SU-DHL-6 (cell line): ENCODE data around the gene SPINDOC.

ENCODE experiments used
- H2AFZ ChIP-seq: fragments of 200-600 bp; sonication (generic); 2 replicates; pipeline ENCODE4 v1.6.1; 2014; ENCODE audit warnings: low read depth, mild to moderate bottlenecking, moderate library complexity, mixed read lengths, antibody characterized with exemption, low read length; ENCODE audit not compliant: severe bottlenecking
- H3F3A ChIP-seq: fragments of 200-600 bp; shearing (Covaris generic); 2 replicates; pipeline ENCODE4 v1.6.0; 2016; ENCODE audit warnings: antibody characterized with exemption, mild to moderate bottlenecking; ENCODE audit not compliant: insufficient read depth
- H3K27ac ChIP-seq: fragments of 200-600 bp; sonication (generic); 2 replicates; pipeline ENCODE4 v1.5.1; 2016; ENCODE audit warnings: low read depth, mild to moderate bottlenecking, low read length, moderate library complexity, mixed read lengths
- H3K27me3 ChIP-seq: fragments of 200-600 bp; sonication (generic), shearing (Covaris generic); 2 replicates; pipeline ENCODE4 v1.6.0; 2014; ENCODE audit warnings: mild to moderate bottlenecking, low read length
- H3K36me3 ChIP-seq: fragments of 200-600 bp; sonication (generic); 2 replicates; pipeline ENCODE4 v1.6.1; 2014; ENCODE audit warnings: mild to moderate bottlenecking, low read length, mixed read lengths
- H3K4me2 ChIP-seq: fragments of 300-600, 200-600 bp; shearing (Covaris generic), sonication (generic); 2 replicates; pipeline ENCODE4 v1.6.0; 2014; ENCODE audit warnings: low read length, low read depth, mild to moderate bottlenecking; ENCODE audit not compliant: poor library complexity, severe bottlenecking
- H3K4me3 ChIP-seq: fragments of 200-600 bp; sonication (generic); 2 replicates; pipeline ENCODE4 v1.5.1; 2014; ENCODE audit warnings: antibody characterized with exemption, low read length, mild to moderate bottlenecking, mixed read lengths; ENCODE audit not compliant: insufficient read depth, poor library complexity, severe bottlenecking
- H3K79me2 ChIP-seq: fragments of 200-600 bp; sonication (generic); 2 replicates; pipeline ENCODE4 v1.6.1; 2014; ENCODE audit warnings: mild to moderate bottlenecking, low read length, moderate library complexity; ENCODE audit not compliant: insufficient read depth
- H3K9ac ChIP-seq: fragments of 200-600 bp; sonication (generic); 2 replicates; pipeline ENCODE4 v1.7.0; 2014; ENCODE audit warnings: mild to moderate bottlenecking, low read length
- H3K9me2 ChIP-seq: fragments of 200-600 bp; sonication (generic); replicated peaks from 2 replicates; pipeline ENCODE4 v1.6.1; 2014; ENCODE audit warnings: low read length; ENCODE audit not compliant: insufficient read depth
- H3K9me3 ChIP-seq: fragments of 200-600 bp; sonication (generic); 2 replicates; pipeline ENCODE4 v1.6.1; 2014; ENCODE audit warnings: low read length, mixed read lengths; ENCODE audit not compliant: insufficient read depth
- H4K20me1 ChIP-seq: fragments of 200-600 bp; sonication (generic); 2 replicates; pipeline ENCODE4 v1.6.1; 2014; ENCODE audit warnings: low read depth, mild to moderate bottlenecking, antibody characterized with exemption, low read length, moderate library complexity, mixed read lengths
- EZH2phosphoT487 ChIP-seq: fragments of 200-600 bp; sonication (generic), shearing (Covaris generic); conservative IDR thresholded peaks from 2 replicates; pipeline ENCODE4 v1.6.1; 2018; ENCODE audit warnings: mild to moderate bottlenecking, antibody characterized with exemption, low read length, moderate library complexity, mixed read lengths
- TF ChIP-seq, protein P1 (sequence below): fragments of 200-600 bp; sonication (generic); IDR thresholded peaks from one replicate; pipeline ENCODE4 v1.5.1; 2017; ENCODE audit warnings: antibody characterized with exemption, mild to moderate bottlenecking, low read length, moderate library complexity; ENCODE audit not compliant: insufficient read depth, poor library complexity, severe bottlenecking

The SPINDOC gene

DNA sequence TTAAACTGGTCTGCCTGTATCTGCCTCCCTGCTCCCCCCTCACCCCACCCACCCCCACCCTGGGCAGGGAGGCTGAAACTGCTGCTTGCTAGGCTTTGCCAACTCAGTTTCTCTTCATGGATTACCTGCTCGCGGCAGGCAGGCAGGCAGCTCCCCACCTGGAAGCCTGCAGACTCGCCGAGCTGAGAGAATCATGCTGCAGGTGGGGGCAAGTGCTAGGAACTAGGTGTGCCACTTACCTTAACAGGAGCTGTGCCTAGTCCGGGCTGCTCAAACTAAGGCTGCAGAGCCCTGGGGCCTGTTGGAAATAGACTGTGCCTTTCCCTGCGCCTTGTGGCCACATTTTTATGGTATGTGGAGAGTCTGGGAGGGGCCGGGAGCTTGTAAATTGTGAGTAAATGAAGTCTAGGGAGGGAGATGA is 55.9 kb downstream of the SPINDOC start:
- Histone ChIP-seq H3K4me2 (no peak overlapping the region), H3K9ac (no peak overlapping the region), H3K27me3 (no peaks in the 10 kb centered on the region), H2AFZ (no peak overlapping the region), H4K20me1 (no peaks in the 10 kb centered on the region; the same call in 1 of the 2 replicates), H3K79me2 (peaks cover 92% of the 10 kb centered on the region), H3K36me3 (0 out of 2 replicates have a peak, but pooled peaks cover 3% of the 10 kb centered on the region), H3F3A (no peaks in the 10 kb centered on the region; the same call in 1 of the 2 replicates), H3K9me3 (no peaks in the 10 kb centered on the region), H3K4me3 (no peak overlapping the region), H3K9me2 (no peaks in the 10 kb centered on the region), H3K27ac (no peak overlapping the region)
- TF ChIP-seq, protein P1, sequence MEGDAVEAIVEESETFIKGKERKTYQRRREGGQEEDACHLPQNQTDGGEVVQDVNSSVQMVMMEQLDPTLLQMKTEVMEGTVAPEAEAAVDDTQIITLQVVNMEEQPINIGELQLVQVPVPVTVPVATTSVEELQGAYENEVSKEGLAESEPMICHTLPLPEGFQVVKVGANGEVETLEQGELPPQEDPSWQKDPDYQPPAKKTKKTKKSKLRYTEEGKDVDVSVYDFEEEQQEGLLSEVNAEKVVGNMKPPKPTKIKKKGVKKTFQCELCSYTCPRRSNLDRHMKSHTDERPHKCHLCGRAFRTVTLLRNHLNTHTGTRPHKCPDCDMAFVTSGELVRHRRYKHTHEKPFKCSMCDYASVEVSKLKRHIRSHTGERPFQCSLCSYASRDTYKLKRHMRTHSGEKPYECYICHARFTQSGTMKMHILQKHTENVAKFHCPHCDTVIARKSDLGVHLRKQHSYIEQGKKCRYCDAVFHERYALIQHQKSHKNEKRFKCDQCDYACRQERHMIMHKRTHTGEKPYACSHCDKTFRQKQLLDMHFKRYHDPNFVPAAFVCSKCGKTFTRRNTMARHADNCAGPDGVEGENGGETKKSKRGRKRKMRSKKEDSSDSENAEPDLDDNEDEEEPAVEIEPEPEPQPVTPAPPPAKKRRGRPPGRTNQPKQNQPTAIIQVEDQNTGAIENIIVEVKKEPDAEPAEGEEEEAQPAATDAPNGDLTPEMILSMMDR, result no peak
- TF ChIP-seq EZH2phosphoT487, result no peak

- TF ChIP-seq, protein P1, result no peak
- no peak for TF ChIP-seq EZH2phosphoT487
- Histone ChIP-seq H3K79me2 (peaks cover 93% of the 10 kb centered on the region), H3K9me2 (no peaks in the 10 kb centered on the region)
Measured at GRCh38 chr11:63869683-63870082, 56.4 kb downstream of the SPINDOC start.

DNA sequence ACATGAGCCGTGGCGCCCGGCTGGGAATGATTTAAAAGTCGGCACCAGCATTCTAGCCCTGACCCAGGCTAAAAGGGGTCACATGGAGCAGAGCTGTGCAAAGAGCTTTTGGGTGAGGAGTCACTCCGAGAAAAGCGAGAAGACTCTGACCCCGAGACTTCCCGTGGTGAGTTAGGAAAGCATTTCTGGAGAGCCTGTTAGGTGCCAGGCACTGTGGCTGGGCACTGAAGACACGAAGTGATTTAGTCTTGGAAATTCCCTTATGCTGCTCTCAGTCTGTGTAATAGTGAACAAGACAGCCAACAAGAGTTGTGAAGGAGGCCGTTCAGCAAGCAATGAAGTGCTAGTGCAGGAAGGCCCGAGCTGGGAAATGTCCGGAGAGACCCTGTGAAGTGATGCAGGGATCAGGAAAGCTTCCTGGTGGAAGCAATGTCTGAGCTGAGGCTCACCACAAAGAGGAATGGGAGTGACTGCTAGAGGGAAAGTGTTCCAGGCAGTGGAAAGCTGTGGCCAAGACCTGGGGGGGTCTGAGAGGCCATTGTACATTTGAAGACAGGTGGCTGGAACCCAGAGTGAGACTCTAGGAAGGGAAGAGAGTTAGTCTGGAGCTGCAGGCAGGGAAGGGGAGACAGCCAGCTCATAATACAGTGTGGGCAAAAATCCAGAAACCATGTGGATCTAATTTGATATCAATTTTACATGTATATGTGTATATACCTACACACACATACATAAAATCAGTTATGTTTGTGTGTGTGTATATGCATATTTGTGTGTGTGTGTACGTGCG is 57.3 kb downstream of the SPINDOC start:
- no peaks in the 10 kb centered on the region for H3K27me3 ChIP-seq
- no peaks in the 10 kb centered on the region for H3K9me2 ChIP-seq
- no peak overlapping the region for H2AFZ ChIP-seq
- H3K79me2 ChIP-seq, result peaks cover 93% of the 10 kb centered on the region
- TF ChIP-seq, protein P1, result no peak
- TF ChIP-seq EZH2phosphoT487, result no peak
- no peak overlapping the region for H3K9ac ChIP-seq
- no peak overlapping the region for H3K4me2 ChIP-seq
- H4K20me1 ChIP-seq, result no peaks in the 10 kb centered on the region; the same call in 1 of the 2 replicates
- 0 out of 2 replicates have a peak, but pooled peaks cover 3% of the 10 kb centered on the region for H3K36me3 ChIP-seq
- no peak overlapping the region for H3K4me3 ChIP-seq
- H3K27ac ChIP-seq, result no peak overlapping the region
- no peaks in the 10 kb centered on the region for H3K9me3 ChIP-seq
- H3F3A ChIP-seq, result no peaks in the 10 kb centered on the region; the same call in 1 of the 2 replicates

More at GRCh38 chr11:63869683-63870082, 56.4 kb downstream of the SPINDOC start:
- H3K9ac ChIP-seq, result no peak overlapping the region
- no peaks in the 10 kb centered on the region; the same call in 1 of the 2 replicates for H3F3A ChIP-seq
- H3K9me3 ChIP-seq, result no peaks in the 10 kb centered on the region
- H3K27ac ChIP-seq, result no peak overlapping the region
- H3K27me3 ChIP-seq, result no peaks in the 10 kb centered on the region
- no peak overlapping the region for H3K4me3 ChIP-seq
- 0 out of 2 replicates have a peak, but pooled peaks cover 3% of the 10 kb centered on the region for H3K36me3 ChIP-seq
- H3K4me2 ChIP-seq, result no peak overlapping the region
- no peaks in the 10 kb centered on the region; the same call in 1 of the 2 replicates for H4K20me1 ChIP-seq
- H2AFZ ChIP-seq, result no peak overlapping the region
